HepG2 (cell line): Measurements from ENCODE around the gene ZNF343. TPM values are rescaled to one million over a fixed set of nuclear protein-coding genes. Genes with fewer than 3 reads are reported as not detected.

Experiments used
- FLYWCH1 ChIP-seq: sonication (generic); formaldehyde crosslinking; IDR thresholded peaks from 2 replicates; pipeline ENCODE4 v1.8.1; 2023; ENCODE audit warnings: mild to moderate bottlenecking, missing genetic modification reagents
- HDAC1 ChIP-seq: sonication (generic); formaldehyde crosslinking; IDR thresholded peaks from 2 replicates; pipeline ENCODE4 v1.5.1; 2020; ENCODE audit warnings: mild to moderate bottlenecking, missing genetic modification reagents
- HNRNPUL1 ChIP-seq: fragments of 200-400 bp; formaldehyde crosslinking; IDR thresholded peaks from 2 replicates; pipeline ENCODE4 v1.6.1; 2017; ENCODE audit warnings: low read depth, mild to moderate bottlenecking, low read length, moderate library complexity
- NAIF1 ChIP-seq: sonication (generic); formaldehyde crosslinking; IDR thresholded peaks from 2 replicates; pipeline ENCODE4 v1.5.0; 2020; ENCODE audit warnings: mild to moderate bottlenecking, missing genetic modification reagents, borderline replicate concordance
- NR1H2 ChIP-seq: sonication (generic); formaldehyde crosslinking; IDR thresholded peaks from 2 replicates; pipeline ENCODE4 v1.8.1; 2022; ENCODE audit warnings: low read depth, missing genetic modification reagents, borderline replicate concordance
- PAX8 ChIP-seq: sonication (generic); formaldehyde crosslinking; IDR thresholded peaks from 2 replicates; pipeline ENCODE4 v1.8.0; 2022; ENCODE audit warnings: mild to moderate bottlenecking, missing genetic modification reagents, borderline replicate concordance
- PCBP1 ChIP-seq: fragments of 200-400 bp; formaldehyde crosslinking; IDR thresholded peaks from 2 replicates; pipeline ENCODE4 v1.6.1; 2017; ENCODE audit warnings: mild to moderate bottlenecking, low read depth, low read length, borderline replicate concordance
- SMAD1 ChIP-seq: sonication (generic); formaldehyde crosslinking; IDR thresholded peaks from 2 replicates; pipeline ENCODE4 v1.4.0; 2020; ENCODE audit warnings: missing genetic modification reagents, low read depth, mild to moderate bottlenecking, borderline replicate concordance
- XRCC5 ChIP-seq: fragments of 200-400 bp; formaldehyde crosslinking; optimal IDR thresholded peaks from 2 replicates; pipeline ENCODE3; 2017; ENCODE audit warnings: mild to moderate bottlenecking, low read length
- ZFYVE20 ChIP-seq: sonication (generic); formaldehyde crosslinking; IDR thresholded peaks from 2 replicates; pipeline ENCODE4 v1.8.0; 2023; ENCODE audit warnings: low read depth, mild to moderate bottlenecking, moderate library complexity, missing genetic modification reagents, borderline replicate concordance
- ZNF563 ChIP-seq: sonication (generic); formaldehyde crosslinking; IDR thresholded peaks from 2 replicates; pipeline ENCODE4 v1.8.0; 2022; ENCODE audit warnings: mild to moderate bottlenecking, moderate library complexity, missing genetic modification reagents
- ZNF564 ChIP-seq: sonication (generic); formaldehyde crosslinking; IDR thresholded peaks from 2 replicates; pipeline ENCODE4 v1.8.1; 2023; ENCODE audit warnings: mild to moderate bottlenecking, missing genetic modification reagents
- ZNF589 ChIP-seq: sonication (generic); formaldehyde crosslinking; conservative IDR thresholded peaks from 2 replicates; pipeline ENCODE4 v1.8.0; 2022; ENCODE audit warnings: mild to moderate bottlenecking, moderate library complexity, missing genetic modification reagents
- ZNF772 ChIP-seq: sonication (generic); formaldehyde crosslinking; IDR thresholded peaks from 2 replicates; pipeline ENCODE4 v1.5.0; 2020; ENCODE audit warnings: mild to moderate bottlenecking, missing genetic modification reagents
- ZNF83 ChIP-seq: sonication (generic); formaldehyde crosslinking; IDR thresholded peaks from 2 replicates; pipeline ENCODE4 v1.4.0; 2020; ENCODE audit warnings: missing genetic modification reagents, mild to moderate bottlenecking, borderline replicate concordance
- ZNF850 ChIP-seq: sonication (generic); formaldehyde crosslinking; conservative IDR thresholded peaks from 2 replicates; pipeline ENCODE4 v1.9.0; 2021; ENCODE audit warnings: mild to moderate bottlenecking, missing genetic modification reagents
- ZNF878 ChIP-seq: sonication (generic); formaldehyde crosslinking; IDR thresholded peaks from 2 replicates; pipeline ENCODE4 v1.8.1; 2023; ENCODE audit warnings: mild to moderate bottlenecking, missing genetic modification reagents, moderate library complexity
- ZSCAN25 ChIP-seq: sonication (generic); formaldehyde crosslinking; IDR thresholded peaks from 2 replicates; pipeline ENCODE4 v1.8.0; 2022; ENCODE audit warnings: mild to moderate bottlenecking, missing genetic modification reagents
- polyA plus RNA-seq, 8 experiments: library from polyadenylated mRNA; depleted of rRNA in 3 of 8; stranded (reverse) in 7 of 8; unstranded in 1 of 8; fragments of >200 nt; fragmentation: Illumina TruSeq in 4 of 8; extraction: Trizol in 4 of 8; gene quantifications; 2 replicates each; pipeline versions ENCODE4 v1.2.1 to v1.2.3, GENCODE V29; 2011 to 2016; ENCODE audit warnings: low read depth in 4 of 8, missing spikeins in 1 of 8, mixed read lengths in 1 of 8; ENCODE audit not compliant: insufficient read depth in 1 of 8
- total RNA-seq, 5 experiments: library from RNA; depleted of rRNA; stranded (reverse); fragments of >200 nt; fragmentation: Illumina TruSeq; extraction: Trizol; gene quantifications; 2 replicates each; pipeline ENCODE4 v1.2.3, GENCODE V29; 2016; ENCODE audit warnings: low read depth in 1 of 5
- TF ChIP-seq, protein P1 (sequence below): sonication (generic); formaldehyde crosslinking; IDR thresholded peaks from 2 replicates; pipeline ENCODE4 v1.8.0; 2022; ENCODE audit warnings: mild to moderate bottlenecking, missing genetic modification reagents, moderate library complexity
- TF ChIP-seq, protein P2 (sequence below): sonication (generic); formaldehyde crosslinking; IDR thresholded peaks from 2 replicates; pipeline ENCODE4 v1.5.1; 2020; ENCODE audit warnings: missing genetic modification reagents, mild to moderate bottlenecking, borderline replicate concordance
- TF ChIP-seq, protein P3 (sequence below): sonication (generic); formaldehyde crosslinking; IDR thresholded peaks from 2 replicates; pipeline ENCODE4 v1.5.1; 2020; ENCODE audit warnings: mild to moderate bottlenecking, missing genetic modification reagents

ZNF343 gene
- total and polyA plus RNA-seq, 2 of the 13 experiments (the other 11 are each of a cell fraction or from before 2014, with no cell fraction given), result 16.4 to 22.1 TPM

DNA sequence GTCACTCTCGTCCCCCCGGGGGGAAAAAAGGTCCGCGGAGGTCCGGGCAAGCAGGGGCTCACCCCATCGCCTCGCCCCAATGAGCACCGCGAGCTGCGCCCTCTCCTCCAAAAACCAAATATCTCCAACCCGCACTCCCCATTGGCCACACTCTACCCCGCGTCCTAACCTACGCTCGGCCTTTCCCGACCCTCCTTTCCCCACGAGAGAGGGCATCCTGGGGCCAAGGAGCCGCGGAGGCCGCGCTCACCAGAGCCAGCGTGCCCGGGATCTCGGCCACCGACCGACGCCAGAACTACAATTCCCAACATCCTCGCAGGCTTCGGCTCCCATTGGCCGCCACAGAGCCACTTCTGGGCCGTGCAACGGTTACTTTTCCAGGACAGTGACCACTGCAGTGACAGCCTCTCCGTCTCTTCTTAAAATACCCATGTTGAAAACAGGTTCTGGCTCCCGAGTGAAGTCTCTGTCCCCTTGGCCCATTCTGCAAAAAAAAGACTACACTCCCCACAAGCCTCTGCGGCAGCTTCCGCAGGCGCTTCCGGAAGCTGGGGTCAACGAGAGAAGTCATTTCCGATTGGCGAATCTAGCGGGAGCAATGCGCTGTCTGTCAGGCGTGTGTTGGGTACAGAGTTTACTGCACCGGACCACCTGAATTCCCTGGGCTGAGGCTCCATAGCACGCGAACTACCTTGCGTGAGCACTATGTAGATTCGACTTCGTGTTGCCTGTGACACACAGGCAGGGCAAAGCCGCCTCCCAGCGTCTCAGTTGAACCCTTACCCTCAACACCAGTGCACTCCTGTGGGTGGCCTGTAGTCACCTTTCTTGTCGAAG lies at the start of gene ZNF343 (continued):
- TF ChIP-seq ZNF589 (CRISPR knock-in tag) (0 out of 2 replicates have a peak, but pooled peaks have one; percentile 15), PCBP1 (peak; percentile 84; the same call in 1 of the 2 replicates), ZNF878 (CRISPR knock-in tag) (0 out of 2 replicates have a peak, but pooled peaks have one; percentile 68), ZNF850 (CRISPR knock-in tag) (peak; percentile 90; the same call in 1 of the 2 replicates), NAIF1 (CRISPR knock-in tag) (no peak), ZNF563 (CRISPR knock-in tag) (peak; percentile 77), SMAD1 (CRISPR knock-in tag) (peak; percentile 90; the same call in 1 of the 2 replicates), HDAC1 (CRISPR knock-in tag) (peak; percentile 81), PAX8 (CRISPR knock-in tag) (0 out of 2 replicates have a peak, but pooled peaks have one; percentile 80), XRCC5 (peak; percentile 69), FLYWCH1 (CRISPR knock-in tag) (no peak), ZSCAN25 (no peak), HNRNPUL1 (no peak), ZFYVE20 (CRISPR knock-in tag) (no peak; the same call in 1 of the 2 replicates), ZNF772 (CRISPR knock-in tag) (peak; percentile 83), ZNF83 (peak; percentile 73; the same call in 1 of the 2 replicates), ZNF564 (peak; percentile 61; the same call in 1 of the 2 replicates), NR1H2 (CRISPR knock-in tag) (peak; percentile 67; the same call in 1 of the 2 replicates)
- TF ChIP-seq, protein P1, sequence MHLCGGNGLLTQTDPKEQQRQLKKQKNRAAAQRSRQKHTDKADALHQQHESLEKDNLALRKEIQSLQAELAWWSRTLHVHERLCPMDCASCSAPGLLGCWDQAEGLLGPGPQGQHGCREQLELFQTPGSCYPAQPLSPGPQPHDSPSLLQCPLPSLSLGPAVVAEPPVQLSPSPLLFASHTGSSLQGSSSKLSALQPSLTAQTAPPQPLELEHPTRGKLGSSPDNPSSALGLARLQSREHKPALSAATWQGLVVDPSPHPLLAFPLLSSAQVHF (CRISPR knock-in tag), result no peak
- TF ChIP-seq, protein P2, sequence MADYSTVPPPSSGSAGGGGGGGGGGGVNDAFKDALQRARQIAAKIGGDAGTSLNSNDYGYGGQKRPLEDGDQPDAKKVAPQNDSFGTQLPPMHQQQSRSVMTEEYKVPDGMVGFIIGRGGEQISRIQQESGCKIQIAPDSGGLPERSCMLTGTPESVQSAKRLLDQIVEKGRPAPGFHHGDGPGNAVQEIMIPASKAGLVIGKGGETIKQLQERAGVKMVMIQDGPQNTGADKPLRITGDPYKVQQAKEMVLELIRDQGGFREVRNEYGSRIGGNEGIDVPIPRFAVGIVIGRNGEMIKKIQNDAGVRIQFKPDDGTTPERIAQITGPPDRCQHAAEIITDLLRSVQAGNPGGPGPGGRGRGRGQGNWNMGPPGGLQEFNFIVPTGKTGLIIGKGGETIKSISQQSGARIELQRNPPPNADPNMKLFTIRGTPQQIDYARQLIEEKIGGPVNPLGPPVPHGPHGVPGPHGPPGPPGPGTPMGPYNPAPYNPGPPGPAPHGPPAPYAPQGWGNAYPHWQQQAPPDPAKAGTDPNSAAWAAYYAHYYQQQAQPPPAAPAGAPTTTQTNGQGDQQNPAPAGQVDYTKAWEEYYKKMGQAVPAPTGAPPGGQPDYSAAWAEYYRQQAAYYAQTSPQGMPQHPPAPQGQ (CRISPR knock-in tag), result no peak
- TF ChIP-seq, protein P3, sequence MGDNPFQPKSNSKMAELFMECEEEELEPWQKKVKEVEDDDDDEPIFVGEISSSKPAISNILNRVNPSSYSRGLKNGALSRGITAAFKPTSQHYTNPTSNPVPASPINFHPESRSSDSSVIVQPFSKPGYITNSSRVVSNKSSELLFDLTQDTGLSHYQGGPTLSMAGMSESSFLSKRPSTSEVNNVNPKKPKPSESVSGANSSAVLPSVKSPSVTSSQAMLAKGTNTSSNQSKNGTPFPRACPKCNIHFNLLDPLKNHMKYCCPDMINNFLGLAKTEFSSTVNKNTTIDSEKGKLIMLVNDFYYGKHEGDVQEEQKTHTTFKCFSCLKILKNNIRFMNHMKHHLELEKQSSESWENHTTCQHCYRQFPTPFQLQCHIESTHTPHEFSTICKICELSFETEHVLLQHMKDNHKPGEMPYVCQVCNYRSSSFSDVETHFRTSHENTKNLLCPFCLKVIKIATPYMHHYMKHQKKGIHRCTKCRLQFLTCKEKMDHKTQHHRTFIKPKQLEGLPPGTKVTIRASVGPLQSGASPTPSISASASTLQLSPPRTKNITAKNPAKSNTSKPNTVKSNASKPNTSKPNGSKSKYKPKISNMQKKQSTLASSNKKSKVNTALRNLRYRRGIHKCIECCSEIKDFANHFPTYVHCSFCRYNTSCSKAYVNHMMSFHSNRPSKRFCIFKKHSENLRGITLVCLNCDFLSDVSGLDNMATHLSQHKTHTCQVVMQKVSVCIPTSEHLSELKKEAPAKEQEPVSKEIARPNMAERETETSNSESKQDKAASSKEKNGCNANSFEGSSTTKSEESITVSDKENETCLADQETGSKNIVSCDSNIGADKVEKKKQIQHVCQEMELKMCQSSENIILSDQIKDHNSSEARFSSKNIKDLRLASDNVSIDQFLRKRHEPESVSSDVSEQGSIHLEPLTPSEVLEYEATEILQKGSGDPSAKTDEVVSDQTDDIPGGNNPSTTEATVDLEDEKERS (CRISPR knock-in tag), result peak; percentile 85; the same call in 1 of the 2 replicates
